HepG2 (cell line): Measurements from ENCODE around the gene CKMT2. TPM values are rescaled to one million over a fixed set of nuclear protein-coding genes. Genes with fewer than 3 reads are reported as not detected.

ENCODE experiments used
- ATAC-seq: fragments of 200-7000 bp; cut with Tn5 transposase; 3 replicates; pipeline ENCODE4 v1.9.1; 2020; ENCODE audit warnings: mild to moderate bottlenecking, moderate library complexity
- BruUV-seq: library from RNA; stranded (reverse); fragments of 400-500 nt; replicated peaks from 2 replicates; lab custom pipeline; 2021; lab: Mats Ljungman, UMichigan
- CTCF ChIA-PET: fragments of 300-600 bp; formaldehyde crosslinking; extraction: SDS; loops from one replicate; lab custom pipeline; 2021; ENCODE audit warnings: low total read pairs, inconsistent platforms, low intra/inter-chr PET ratio; lab: Yijun Ruan, JAX
- POLR2A ChIA-PET: fragments of 350-600 bp; sonication (Branson Sonifier 250); formaldehyde crosslinking; loops from one replicate; lab custom pipeline; 2020; ENCODE audit warnings: antibody characterized with exemption, inconsistent platforms; lab: Yijun Ruan, JAX
- DNase-seq: peaks from one replicate; pipeline ENCODE4 v3.0.0-alpha.2; 2015; ENCODE audit warnings: low spot score
- FAIRE-seq: peaks from 3 replicates; lab custom pipeline; 2011; peaks lifted over from hg19 to GRCh38; lab: Jason Lieb, UNC
- H2AFZ ChIP-seq: one replicate; pipeline ENCODE4 v1.6.1; 2011; ENCODE audit warnings: low read length, inconsistent platforms
- H3K27ac ChIP-seq: fragments of 300-600 bp; 3 replicates; pipeline ENCODE4 v1.8.0; 2011; ENCODE audit warnings: mixed run types, mild to moderate bottlenecking, mixed read lengths, low read length, inconsistent platforms; ENCODE audit not compliant: insufficient read depth; ENCODE audit errors: extremely low read length
- H3K27me3 ChIP-seq, 2 experiments: fragments of 200-600 bp in 1 of 2; 2 replicates in 1 of 2; 3 replicates in 1 of 2; pipeline versions ENCODE4 v1.6.0 to v1.8.0; 2011; ENCODE audit warnings: low read length in 2 of 2, mild to moderate bottlenecking in 2 of 2, moderate library complexity in 2 of 2, inconsistent platforms in 1 of 2; ENCODE audit not compliant: insufficient read depth in 2 of 2, control insufficient read depth in 1 of 2
- H3K36me3 ChIP-seq, 2 experiments: fragments of 200-600 bp in 1 of 2; replicated peaks in 1 of 2; 2 replicates in 1 of 2; 3 replicates in 1 of 2; pipeline versions ENCODE4 v1.5.1 to v1.8.0; 2011; ENCODE audit warnings: low read length in 2 of 2, inconsistent platforms in 1 of 2; ENCODE audit not compliant: insufficient read depth in 2 of 2, control insufficient read depth in 1 of 2
- H3K4me1 ChIP-seq: 2 replicates; pipeline ENCODE4 v1.5.1; 2012; ENCODE audit warnings: low read length, inconsistent platforms; ENCODE audit not compliant: insufficient read depth
- H3K4me2 ChIP-seq: 2 replicates; pipeline ENCODE4 v1.6.0; 2011; ENCODE audit warnings: low read depth, low read length, inconsistent platforms
- H3K4me3 ChIP-seq, 3 experiments: fragments of 200-600 bp in 1 of 3; sonication (generic), shearing (Covaris generic) in 1 of 3; replicated peaks in 1 of 3; 2 replicates each; pipeline ENCODE4 v1.5.1; 2011 to 2016; ENCODE audit warnings: low read length in 3 of 3, inconsistent platforms in 2 of 3, low read depth in 2 of 3, mild to moderate bottlenecking in 2 of 3, control low read depth in 1 of 3, mixed read lengths in 1 of 3; ENCODE audit not compliant: insufficient read depth in 1 of 3
- H3K79me2 ChIP-seq: one replicate; pipeline ENCODE4 v1.6.1; 2011; ENCODE audit warnings: low read length, inconsistent platforms; ENCODE audit not compliant: insufficient read depth
- H3K9ac ChIP-seq: 2 replicates; pipeline ENCODE4 v1.6.0; 2011; ENCODE audit warnings: mild to moderate bottlenecking, low read depth, low read length, inconsistent platforms; ENCODE audit not compliant: insufficient read depth
- H3K9me3 ChIP-seq: 2 replicates; pipeline ENCODE4 v1.5.1; 2012; ENCODE audit warnings: mild to moderate bottlenecking, low read length
- H4K20me1 ChIP-seq: 2 replicates; pipeline ENCODE4 v1.6.0; 2011; ENCODE audit warnings: inconsistent platforms, mild to moderate bottlenecking, low read length, moderate library complexity; ENCODE audit not compliant: insufficient read depth
- IRF2 ChIP-seq: IDR thresholded peaks from 2 replicates; pipeline ENCODE4 v1.6.1; 2018; ENCODE audit warnings: missing genetic modification reagents, missing compliant biosample characterization
- MAFF ChIP-seq: IDR thresholded peaks from 2 replicates; pipeline ENCODE4 v1.6.1; 2011; ENCODE audit warnings: low read depth, low read length, improper control_type of control experiment
- NFKB2 ChIP-seq: sonication (generic); formaldehyde crosslinking; IDR thresholded peaks from 2 replicates; pipeline ENCODE4 v1.4.0; 2020; ENCODE audit warnings: missing genetic modification reagents, borderline replicate concordance
- ZNF367 ChIP-seq: sonication (generic); formaldehyde crosslinking; IDR thresholded peaks from 2 replicates; pipeline ENCODE4 v1.4.0; 2020; ENCODE audit warnings: missing genetic modification reagents, borderline replicate concordance
- ZNF451 ChIP-seq: sonication (generic); formaldehyde crosslinking; IDR thresholded peaks from 2 replicates; pipeline ENCODE4 v1.5.0; 2020; ENCODE audit warnings: mild to moderate bottlenecking, missing genetic modification reagents
- WGBS: methylation state at CpG from one replicate; pipeline ENCODE4 v1.1.6; 2017; ENCODE audit warnings: low lambda C conversion rate; 5-methylcytosine and 5-hydroxymethylcytosine counted together
- in situ Hi-C: cut with HindIII; loops from 2 replicates; pipeline ENCODE4 v1.10.0; 2017; ENCODE audit warnings: low pct_unique_long_range_greater_than_20kb; ENCODE audit not compliant: extremely low pct_ligation_motif_present
- intact Hi-C: fragments of 100-400 bp; cut with micrococcal nuclease; formaldehyde crosslinking; loops from one replicate; pipeline ENCODE4 v1.10.0; 2022; ENCODE audit not compliant: unreplicated experiment
- polyA plus RNA-seq, 8 experiments: library from polyadenylated mRNA; depleted of rRNA in 3 of 8; stranded (reverse) in 7 of 8; unstranded in 1 of 8; fragments of >200 nt; fragmentation: Illumina TruSeq in 4 of 8; extraction: Trizol in 4 of 8; gene quantifications; 2 replicates each; pipeline versions ENCODE4 v1.2.1 to v1.2.3, GENCODE V29; 2011 to 2016; ENCODE audit warnings: low read depth in 4 of 8, missing spikeins in 1 of 8, mixed read lengths in 1 of 8; ENCODE audit not compliant: insufficient read depth in 1 of 8
- total RNA-seq, 5 experiments: library from RNA; depleted of rRNA; stranded (reverse); fragments of >200 nt; fragmentation: Illumina TruSeq; extraction: Trizol; gene quantifications; 2 replicates each; pipeline ENCODE4 v1.2.3, GENCODE V29; 2016; ENCODE audit warnings: low read depth in 1 of 5
- TF ChIP-seq, protein P1 (sequence below): sonication (generic); formaldehyde crosslinking; IDR thresholded peaks from 2 replicates; pipeline ENCODE4 v1.4.0; 2020; ENCODE audit warnings: low read depth, mild to moderate bottlenecking, missing genetic modification reagents
- TF ChIP-seq, protein P2 (sequence below): sonication (generic); formaldehyde crosslinking; IDR thresholded peaks from 2 replicates; pipeline ENCODE4 v1.5.0; 2020; ENCODE audit warnings: mild to moderate bottlenecking, missing genetic modification reagents
- TF ChIP-seq, protein P3 (sequence below): sonication (generic); formaldehyde crosslinking; IDR thresholded peaks from 2 replicates; pipeline ENCODE4 v1.5.0; 2020; ENCODE audit warnings: missing genetic modification reagents
- TF ChIP-seq, protein P4 (sequence below): sonication (generic); formaldehyde crosslinking; IDR thresholded peaks from 2 replicates; pipeline ENCODE4 v1.8.1; 2023; ENCODE audit warnings: missing genetic modification reagents, mild to moderate bottlenecking, borderline replicate concordance
- TF ChIP-seq, protein P5 (sequence below): sonication (generic); formaldehyde crosslinking; IDR thresholded peaks from 2 replicates; pipeline ENCODE4 v1.9.0; 2022; ENCODE audit warnings: low read depth, missing genetic modification reagents
- TF ChIP-seq, protein P6 (sequence below): sonication (generic); formaldehyde crosslinking; IDR thresholded peaks from 2 replicates; pipeline ENCODE4 v1.8.1; 2022; ENCODE audit warnings: mild to moderate bottlenecking, missing genetic modification reagents

CKMT2 gene
- total and polyA plus RNA-seq, 2 of the 13 experiments (the other 11 are each of a cell fraction or from before 2014, with no cell fraction given) = 1.2 to 8.8 TPM

DNA sequence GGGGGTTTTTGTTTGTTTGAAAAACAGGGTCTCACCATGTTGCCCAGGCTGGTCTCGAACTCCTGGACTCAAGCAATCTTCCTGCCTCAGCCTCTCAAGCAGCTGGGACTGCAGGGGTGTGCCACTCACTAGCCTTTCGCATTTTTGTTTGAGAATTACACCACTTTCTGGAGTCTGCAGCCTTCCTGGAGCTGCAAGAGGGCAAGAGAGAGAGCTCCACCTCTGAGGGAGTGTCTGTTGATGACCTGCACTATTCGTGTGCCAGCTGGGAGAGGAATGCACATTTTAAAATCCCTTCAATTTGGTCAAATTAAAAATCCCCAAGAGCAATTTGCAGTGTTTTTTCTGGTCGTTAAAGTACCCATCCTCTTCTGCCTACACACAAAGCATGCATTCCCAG, 5.0 kb upstream of the CKMT2 start:
- no peaks in the 10 kb centered on the region for H3K79me2 ChIP-seq
- POLR2A ChIA-PET = no interaction called here
- H4K20me1 ChIP-seq = no peaks in the 10 kb centered on the region
- H3K27ac ChIP-seq = no peak overlapping the region
- no peak overlapping the region for H3K9ac ChIP-seq
- peaks cover 10% of the 10 kb centered on the region for H3K4me1 ChIP-seq
- TF ChIP-seq ZNF367 (CRISPR knock-in tag) (no peak), MAFF (no peak), ZNF451 (no peak), NFKB2 (no peak), IRF2 (CRISPR knock-in tag) (no peak)
- TF ChIP-seq, protein P1, sequence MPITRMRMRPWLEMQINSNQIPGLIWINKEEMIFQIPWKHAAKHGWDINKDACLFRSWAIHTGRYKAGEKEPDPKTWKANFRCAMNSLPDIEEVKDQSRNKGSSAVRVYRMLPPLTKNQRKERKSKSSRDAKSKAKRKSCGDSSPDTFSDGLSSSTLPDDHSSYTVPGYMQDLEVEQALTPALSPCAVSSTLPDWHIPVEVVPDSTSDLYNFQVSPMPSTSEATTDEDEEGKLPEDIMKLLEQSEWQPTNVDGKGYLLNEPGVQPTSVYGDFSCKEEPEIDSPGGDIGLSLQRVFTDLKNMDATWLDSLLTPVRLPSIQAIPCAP (CRISPR knock-in tag) = no peak
- TF ChIP-seq, protein P2, sequence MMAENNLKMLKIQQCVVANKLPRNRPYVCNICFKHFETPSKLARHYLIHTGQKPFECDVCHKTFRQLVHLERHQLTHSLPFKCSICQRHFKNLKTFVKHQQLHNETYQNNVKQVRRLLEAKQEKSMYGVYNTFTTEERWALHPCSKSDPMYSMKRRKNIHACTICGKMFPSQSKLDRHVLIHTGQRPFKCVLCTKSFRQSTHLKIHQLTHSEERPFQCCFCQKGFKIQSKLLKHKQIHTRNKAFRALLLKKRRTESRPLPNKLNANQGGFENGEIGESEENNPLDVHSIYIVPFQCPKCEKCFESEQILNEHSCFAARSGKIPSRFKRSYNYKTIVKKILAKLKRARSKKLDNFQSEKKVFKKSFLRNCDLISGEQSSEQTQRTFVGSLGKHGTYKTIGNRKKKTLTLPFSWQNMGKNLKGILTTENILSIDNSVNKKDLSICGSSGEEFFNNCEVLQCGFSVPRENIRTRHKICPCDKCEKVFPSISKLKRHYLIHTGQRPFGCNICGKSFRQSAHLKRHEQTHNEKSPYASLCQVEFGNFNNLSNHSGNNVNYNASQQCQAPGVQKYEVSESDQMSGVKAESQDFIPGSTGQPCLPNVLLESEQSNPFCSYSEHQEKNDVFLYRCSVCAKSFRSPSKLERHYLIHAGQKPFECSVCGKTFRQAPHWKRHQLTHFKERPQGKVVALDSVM (CRISPR knock-in tag) = no peak
- TF ChIP-seq, protein P3, sequence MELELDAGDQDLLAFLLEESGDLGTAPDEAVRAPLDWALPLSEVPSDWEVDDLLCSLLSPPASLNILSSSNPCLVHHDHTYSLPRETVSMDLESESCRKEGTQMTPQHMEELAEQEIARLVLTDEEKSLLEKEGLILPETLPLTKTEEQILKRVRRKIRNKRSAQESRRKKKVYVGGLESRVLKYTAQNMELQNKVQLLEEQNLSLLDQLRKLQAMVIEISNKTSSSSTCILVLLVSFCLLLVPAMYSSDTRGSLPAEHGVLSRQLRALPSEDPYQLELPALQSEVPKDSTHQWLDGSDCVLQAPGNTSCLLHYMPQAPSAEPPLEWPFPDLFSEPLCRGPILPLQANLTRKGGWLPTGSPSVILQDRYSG = no peak
- TF ChIP-seq, protein P4, sequence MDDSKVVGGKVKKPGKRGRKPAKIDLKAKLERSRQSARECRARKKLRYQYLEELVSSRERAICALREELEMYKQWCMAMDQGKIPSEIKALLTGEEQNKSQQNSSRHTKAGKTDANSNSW (CRISPR knock-in tag) = no peak
- TF ChIP-seq, protein P5, sequence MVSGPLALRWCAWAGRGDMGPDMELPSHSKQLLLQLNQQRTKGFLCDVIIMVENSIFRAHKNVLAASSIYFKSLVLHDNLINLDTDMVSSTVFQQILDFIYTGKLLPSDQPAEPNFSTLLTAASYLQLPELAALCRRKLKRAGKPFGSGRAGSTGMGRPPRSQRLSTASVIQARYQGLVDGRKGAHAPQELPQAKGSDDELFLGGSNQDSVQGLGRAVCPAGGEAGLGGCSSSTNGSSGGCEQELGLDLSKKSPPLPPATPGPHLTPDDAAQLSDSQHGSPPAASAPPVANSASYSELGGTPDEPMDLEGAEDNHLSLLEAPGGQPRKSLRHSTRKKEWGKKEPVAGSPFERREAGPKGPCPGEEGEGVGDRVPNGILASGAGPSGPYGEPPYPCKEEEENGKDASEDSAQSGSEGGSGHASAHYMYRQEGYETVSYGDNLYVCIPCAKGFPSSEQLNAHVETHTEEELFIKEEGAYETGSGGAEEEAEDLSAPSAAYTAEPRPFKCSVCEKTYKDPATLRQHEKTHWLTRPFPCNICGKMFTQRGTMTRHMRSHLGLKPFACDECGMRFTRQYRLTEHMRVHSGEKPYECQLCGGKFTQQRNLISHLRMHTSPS (CRISPR knock-in tag) = no peak
- TF ChIP-seq, protein P6, sequence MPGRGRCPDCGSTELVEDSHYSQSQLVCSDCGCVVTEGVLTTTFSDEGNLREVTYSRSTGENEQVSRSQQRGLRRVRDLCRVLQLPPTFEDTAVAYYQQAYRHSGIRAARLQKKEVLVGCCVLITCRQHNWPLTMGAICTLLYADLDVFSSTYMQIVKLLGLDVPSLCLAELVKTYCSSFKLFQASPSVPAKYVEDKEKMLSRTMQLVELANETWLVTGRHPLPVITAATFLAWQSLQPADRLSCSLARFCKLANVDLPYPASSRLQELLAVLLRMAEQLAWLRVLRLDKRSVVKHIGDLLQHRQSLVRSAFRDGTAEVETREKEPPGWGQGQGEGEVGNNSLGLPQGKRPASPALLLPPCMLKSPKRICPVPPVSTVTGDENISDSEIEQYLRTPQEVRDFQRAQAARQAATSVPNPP (CRISPR knock-in tag) = no peak
- TF ChIP-seq, all 625 proteins: peak for 0
- ATAC-seq = no peak
- Histone ChIP-seq H3K4me3 (no peak overlapping the region), H3K4me2 (no peak overlapping the region), H3K27me3 (no peaks in the 10 kb centered on the region), H3K36me3 (peaks cover 7 to 10% of the 10 kb centered on the region in 2 experiments; a peak in 3 of 5 replicates), H3K9me3 (no peaks in the 10 kb centered on the region), H2AFZ (no peak overlapping the region)
- no TSS peak for BruUV-seq
- WGBS = 93% methylated on average over 4 of the region's 4 CpGs
- CTCF ChIA-PET = no interaction called here
- intact Hi-C loops (no loop called here), in situ Hi-C loops (no loop called here)
- no peak for FAIRE-seq
- DNase-seq = no peak
